Activated CD8-positive, alpha-beta T cell treated with anti-CD3 and anti-CD28 coated beads, Interleukin-2, amount 10 ng/mL, durations not matched to agents 7 days and 5 days (primary cell): Measurements from ENCODE around the gene FAM3A. TPM values are rescaled to one million over a fixed set of nuclear protein-coding genes. Genes with fewer than 3 reads are reported as not detected.

ENCODE experiments used
- ATAC-seq: fragments of 150-1000 bp; cut with Tn5 transposase; one replicate; pipeline ENCODE4 v1.10.0; 2021; ENCODE audit warnings: moderate library complexity
- CTCF ChIA-PET: fragments of 350-600 bp; sonication (Branson Sonifier 250); formaldehyde crosslinking; loops from one replicate; lab custom pipeline; 2021; ENCODE audit warnings: antibody characterized with exemption; lab: Charles Lee
- POLR2A ChIA-PET: fragments of 350-600 bp; sonication (Branson Sonifier 250); formaldehyde crosslinking; loops from one replicate; lab custom pipeline; 2021; ENCODE audit warnings: antibody characterized with exemption; lab: Charles Lee
- DNase-seq: peaks from one replicate; pipeline ENCODE4 v3.0.0-alpha.2; 2020
- H3K27ac Mint-ChIP-seq: one replicate; pipeline ENCODE4 v1.8.0; 2021; ENCODE audit warnings: mild to moderate bottlenecking, mixed read lengths
- H3K27me3 Mint-ChIP-seq: one replicate; pipeline ENCODE4 v1.8.0; 2021; ENCODE audit warnings: low read depth, mixed read lengths
- H3K36me3 Mint-ChIP-seq: one replicate; pipeline ENCODE4 v1.8.0; 2021; ENCODE audit warnings: low read depth, mixed read lengths
- H3K4me1 Mint-ChIP-seq: one replicate; pipeline ENCODE4 v1.8.0; 2021; ENCODE audit warnings: low read depth, mixed read lengths
- H3K4me3 Mint-ChIP-seq: one replicate; pipeline ENCODE4 v1.8.0; 2021; ENCODE audit warnings: mild to moderate bottlenecking, mixed read lengths
- H3K9me3 Mint-ChIP-seq: one replicate; pipeline ENCODE4 v1.8.0; 2022; ENCODE audit warnings: mixed read lengths; ENCODE audit not compliant: insufficient read depth
- total RNA-seq, 2 experiments: library from RNA; stranded (reverse); gene quantifications; one replicate each; pipeline ENCODE4 v1.2.3, GENCODE V29; 2021

FAM3A gene
- total RNA-seq, 2 experiments from 2014 or later: 28.5 to 31.6 TPM

DNA sequence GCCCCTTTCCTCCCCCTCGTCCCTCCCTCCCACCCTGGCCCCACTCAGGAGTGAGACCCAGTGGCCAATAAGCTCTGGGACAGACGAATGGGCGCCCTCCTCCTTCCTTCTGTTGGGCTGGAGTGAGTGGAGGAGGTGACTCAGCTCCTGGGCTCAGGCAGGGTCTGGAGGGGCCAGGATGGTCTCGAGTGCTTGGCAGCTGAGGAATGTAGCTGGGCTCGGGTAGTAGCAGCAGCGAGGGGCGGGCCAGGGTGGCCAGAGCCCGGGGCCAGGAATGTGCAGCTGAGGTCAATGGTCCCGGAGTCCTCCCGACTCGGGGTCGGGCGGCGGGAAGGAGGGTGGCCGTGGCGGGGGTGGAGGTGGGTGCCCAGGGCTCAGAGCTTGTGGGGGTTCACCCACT, 15.6 kb upstream of the FAM3A start:
- ATAC-seq: no peak
- no peaks in the 10 kb centered on the region for H3K9me3 Mint-ChIP-seq
- peaks cover 17% of the 10 kb centered on the region for H3K4me1 Mint-ChIP-seq
- ChIA-PET POLR2A (no interaction called here), CTCF (no interaction called here)
- no peak overlapping the region for H3K27ac Mint-ChIP-seq
- H3K27me3 Mint-ChIP-seq: no peaks in the 10 kb centered on the region
- H3K4me3 Mint-ChIP-seq: no peak overlapping the region
- H3K36me3 Mint-ChIP-seq: peaks cover 29% of the 10 kb centered on the region
- DNase-seq: no peak

DNA sequence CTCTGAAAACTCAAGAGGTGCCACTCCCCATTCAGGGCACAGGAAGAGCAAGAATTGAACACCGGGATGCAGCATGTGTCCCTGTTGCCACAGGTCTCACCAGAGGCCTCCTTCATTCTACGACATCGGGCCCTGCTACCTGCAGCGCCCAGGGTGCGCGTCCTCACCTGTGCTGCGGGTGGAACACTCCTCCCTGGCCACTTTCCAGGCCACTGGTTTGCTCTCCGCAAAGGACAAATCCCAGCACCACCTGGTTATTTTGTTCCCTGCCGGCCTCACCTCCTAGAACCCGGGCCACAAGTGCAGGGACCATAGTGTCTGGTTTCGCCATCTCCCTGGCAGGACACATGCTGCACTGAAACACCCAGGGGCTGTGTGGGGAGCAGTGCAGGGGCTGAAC, 14.3 kb upstream of the FAM3A start:
- POLR2A ChIA-PET: no interaction called here
- H3K4me1 Mint-ChIP-seq: peaks cover 29% of the 10 kb centered on the region
- ATAC-seq (no peak), DNase-seq (no peak)
- no peak overlapping the region for H3K27ac Mint-ChIP-seq
- no peaks in the 10 kb centered on the region for H3K9me3 Mint-ChIP-seq
- H3K27me3 Mint-ChIP-seq: no peaks in the 10 kb centered on the region
- H3K4me3 Mint-ChIP-seq: no peak overlapping the region
- CTCF ChIA-PET: no interaction called here
- peaks cover 22% of the 10 kb centered on the region for H3K36me3 Mint-ChIP-seq

DNA sequence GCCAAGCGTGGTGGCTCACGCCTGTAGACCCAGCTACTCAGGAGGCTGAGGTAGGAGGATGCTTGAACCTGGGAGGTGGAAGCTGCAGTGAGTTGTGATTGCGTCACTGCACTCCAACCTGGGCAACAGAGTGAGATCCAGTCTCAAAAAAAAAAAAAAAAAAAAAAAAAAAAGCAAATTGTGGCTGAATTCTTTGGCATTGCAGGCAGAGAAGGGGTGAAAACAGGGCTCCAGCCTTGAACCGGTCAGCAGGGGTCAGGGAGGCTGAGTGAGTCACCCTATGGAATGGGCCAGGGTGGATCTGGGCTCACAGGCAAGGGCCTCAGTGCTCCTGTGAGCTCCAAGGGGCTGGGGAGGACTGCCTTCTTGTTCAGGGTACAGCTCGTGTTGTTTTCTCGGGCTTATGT, 13.2 kb upstream of the FAM3A start:
- no peaks in the 10 kb centered on the region for H3K9me3 Mint-ChIP-seq
- peaks cover 23% of the 10 kb centered on the region for H3K4me1 Mint-ChIP-seq
- peaks cover 15% of the 10 kb centered on the region for H3K36me3 Mint-ChIP-seq
- H3K27ac Mint-ChIP-seq: no peak overlapping the region
- ChIA-PET POLR2A (interaction anchor here (0.7 kb wide), 1 partner anchor 44 kb away, joined by 6 read pairs; no protein-coding TSS in a partner anchor), CTCF (no interaction called here)
- DNase-seq (no peak), ATAC-seq (no peak)
- no peak overlapping the region for H3K4me3 Mint-ChIP-seq
- no peaks in the 10 kb centered on the region for H3K27me3 Mint-ChIP-seq

DNA sequence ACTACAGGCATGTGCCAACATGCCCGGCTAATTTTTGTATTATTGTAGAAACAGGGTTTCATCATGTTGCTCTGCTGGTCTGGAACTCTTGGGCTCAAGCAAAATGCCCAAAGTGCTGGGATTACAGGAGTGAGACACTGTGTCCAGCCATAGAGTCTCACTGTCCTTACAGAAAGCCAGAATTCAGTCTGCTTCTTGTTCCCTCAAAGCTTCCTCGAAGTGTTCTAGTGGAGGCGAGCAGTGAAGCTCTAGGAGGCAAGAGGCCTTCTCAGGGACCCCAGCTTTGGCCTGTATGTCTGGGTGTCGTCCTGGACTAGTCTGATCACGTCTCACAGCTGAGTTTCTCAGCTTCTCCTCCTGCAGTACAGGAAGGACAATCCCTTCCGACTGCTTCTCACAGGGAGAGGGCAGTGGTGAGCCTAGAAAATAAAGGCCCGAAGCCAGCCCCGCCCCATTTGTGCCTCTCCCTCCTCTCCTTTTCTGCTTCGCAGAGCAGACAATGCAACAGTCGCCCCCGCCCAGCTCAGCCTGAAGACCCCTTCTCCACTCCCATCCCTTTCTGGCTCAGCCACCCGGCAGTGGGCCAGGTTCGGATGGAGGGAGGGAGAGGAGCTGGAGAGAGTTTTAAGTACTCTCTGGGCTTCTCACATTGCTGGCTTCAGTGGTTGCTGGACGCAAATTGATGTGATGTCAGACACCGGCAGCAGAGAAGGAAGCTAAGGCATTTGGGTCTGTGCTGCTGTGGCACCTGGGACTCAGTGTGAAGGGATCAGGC, 11.1 kb upstream of the FAM3A start:
- Mint-ChIP-seq H3K9me3 (no peaks in the 10 kb centered on the region), H3K4me3 (peak overlapping the region; percentile 8), H3K27ac (peak overlapping the region; percentile 84), H3K27me3 (no peaks in the 10 kb centered on the region), H3K36me3 (peaks cover 10% of the 10 kb centered on the region), H3K4me1 (peaks cover 23% of the 10 kb centered on the region)
- ChIA-PET CTCF (interaction anchor here (0.7 to 1.8 kb wide), 15 partner anchors 8 to 388 kb away, joined by 3 to 14 read pairs (median 4); partner anchors contain the start of genes FAM3A, RPL10, SLC10A3 and UBL4A), POLR2A (interaction anchor here (0.6 to 0.9 kb wide), 3 partner anchors 13 to 148 kb away, joined by 3 to 4 read pairs (median 3); partner anchors contain the start of gene EMD)
- DNase-seq (peak; percentile 75), ATAC-seq (peak; percentile 93)

DNA sequence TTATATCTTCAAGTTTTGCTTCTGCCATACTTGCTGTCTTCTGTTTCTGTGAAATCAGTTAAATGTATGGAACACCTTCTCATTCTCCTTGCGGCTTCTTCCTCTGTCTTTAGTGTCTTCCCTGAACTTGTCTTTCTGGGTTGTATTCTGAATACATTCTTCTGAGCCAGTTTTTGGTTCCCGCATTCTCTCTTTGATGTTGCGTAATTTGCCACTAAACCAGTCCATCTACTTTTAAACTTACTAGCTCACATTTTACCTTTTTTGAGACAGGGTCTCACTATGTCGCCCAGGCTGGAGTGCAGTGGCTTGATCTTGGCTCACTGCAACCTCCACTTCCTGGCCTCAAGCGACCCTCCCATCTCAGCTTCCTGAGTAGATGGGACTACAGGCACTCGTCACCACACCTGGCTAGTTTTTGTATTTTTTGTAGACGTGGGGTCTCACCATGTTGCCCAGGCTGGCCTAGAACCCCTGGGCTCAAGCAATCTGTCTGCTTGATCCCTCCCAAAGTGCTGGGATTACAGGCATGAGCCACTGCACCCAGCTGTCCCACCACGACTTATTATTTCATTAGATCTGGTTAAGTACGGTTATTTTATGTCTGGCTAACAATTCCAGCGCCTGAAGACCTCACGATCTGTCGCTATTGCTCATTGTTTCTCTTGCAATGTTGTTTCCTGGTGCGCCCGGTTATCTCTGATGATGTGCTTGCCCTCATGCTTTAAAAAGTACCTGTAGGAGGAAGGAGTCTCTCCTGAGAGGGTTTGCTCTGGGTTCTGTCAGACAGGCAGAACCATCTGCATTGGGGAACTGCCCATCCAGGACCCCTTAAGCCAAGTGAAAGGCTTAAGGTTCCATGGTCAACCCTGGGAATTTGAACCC, 9.8 kb upstream of the FAM3A start:
- CTCF ChIA-PET: interaction anchor here (0.9 to 1.8 kb wide), 6 partner anchors 15 to 387 kb away, joined by 3 to 8 read pairs (median 5); partner anchors contain the start of genes RPL10, SLC10A3 and UBL4A
- DNase-seq: no peak
- POLR2A ChIA-PET: interaction anchor here (1.2 kb wide), 1 partner anchor 97 kb away, joined by 3 read pairs; the partner anchor contains the start of gene ATP6AP1
- H3K4me3 Mint-ChIP-seq: no peak overlapping the region
- H3K9me3 Mint-ChIP-seq: no peaks in the 10 kb centered on the region
- no peaks in the 10 kb centered on the region for H3K27me3 Mint-ChIP-seq
- peak overlapping the region; percentile 68 for H3K27ac Mint-ChIP-seq
- peaks cover 4% of the 10 kb centered on the region for H3K36me3 Mint-ChIP-seq
- ATAC-seq: no peak
- H3K4me1 Mint-ChIP-seq: peaks cover 23% of the 10 kb centered on the region

DNA sequence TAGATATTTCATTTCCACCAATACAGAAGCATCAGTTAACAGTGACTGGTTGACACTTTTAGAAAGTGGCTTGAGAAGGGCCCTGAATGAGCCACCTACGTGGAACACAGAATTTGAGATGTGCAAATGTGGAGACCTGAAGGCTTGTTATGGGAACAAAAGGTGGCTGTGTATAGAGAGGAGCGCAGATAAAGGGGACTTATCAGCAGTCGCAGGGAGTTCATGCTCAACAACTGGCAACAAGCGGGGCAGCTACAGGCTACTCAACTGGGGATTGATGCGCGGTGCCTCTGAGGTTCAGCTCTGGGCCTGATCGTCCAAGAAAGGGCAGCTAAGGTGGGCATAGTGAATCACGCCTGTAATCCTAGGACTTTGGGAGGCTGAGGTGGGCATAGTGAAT, 3.4 kb upstream of the FAM3A start:
- ChIA-PET CTCF (no interaction called here), POLR2A (no interaction called here)
- no peak overlapping the region for H3K27ac Mint-ChIP-seq
- ATAC-seq (no peak), DNase-seq (no peak)
- H3K4me3 Mint-ChIP-seq: no peak overlapping the region
- peaks cover 5% of the 10 kb centered on the region for H3K36me3 Mint-ChIP-seq
- H3K9me3 Mint-ChIP-seq: no peaks in the 10 kb centered on the region
- peaks cover 10% of the 10 kb centered on the region for H3K4me1 Mint-ChIP-seq
- H3K27me3 Mint-ChIP-seq: no peaks in the 10 kb centered on the region

DNA sequence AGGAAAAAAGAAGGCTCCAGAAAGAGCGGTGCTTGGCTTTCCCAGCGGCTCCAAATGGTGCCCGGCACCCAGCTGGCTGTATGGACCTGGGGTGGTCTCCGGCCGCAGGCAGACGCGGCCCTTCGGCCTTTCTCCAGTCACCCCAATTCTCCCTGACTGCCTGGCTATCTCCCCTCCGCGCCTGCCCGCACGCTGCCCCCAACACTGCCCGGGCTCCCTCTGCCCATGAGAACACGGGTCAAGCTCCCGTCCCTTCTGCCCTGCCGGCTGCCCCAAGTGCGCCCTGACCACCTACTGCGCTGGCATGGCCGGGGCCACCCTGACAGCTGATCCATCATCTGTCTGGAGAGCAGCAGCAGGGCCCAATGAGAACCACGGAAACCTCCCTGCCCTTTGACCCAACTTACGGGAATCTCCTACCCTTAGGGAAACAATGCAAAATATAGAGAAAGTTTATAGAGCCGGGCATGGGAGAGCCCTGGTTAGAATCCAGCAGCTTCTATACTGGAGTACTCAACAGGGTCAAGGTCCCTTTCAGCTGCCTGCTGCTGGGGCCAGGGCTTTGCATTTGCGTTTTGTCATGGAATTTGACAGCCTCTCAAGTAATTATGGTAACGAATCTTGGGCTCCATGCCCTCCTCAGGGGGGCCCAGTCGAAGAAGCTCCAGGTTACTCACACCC, 1.2 kb upstream of the FAM3A start:
- ChIA-PET CTCF (interaction anchor here (3.2 kb wide), 1 partner anchor 10 kb away, joined by 14 read pairs; no protein-coding TSS in a partner anchor), POLR2A (interaction anchor here (1.0 to 1.9 kb wide), 2 partner anchors 30 to 118 kb away, joined by 3 to 8 read pairs; partner anchors contain the start of gene UBL4A)
- Mint-ChIP-seq H3K4me1 (peaks cover 22% of the 10 kb centered on the region), H3K9me3 (no peaks in the 10 kb centered on the region), H3K4me3 (peak overlapping the region; percentile 82), H3K36me3 (peaks cover 10% of the 10 kb centered on the region), H3K27me3 (no peaks in the 10 kb centered on the region), H3K27ac (no peak overlapping the region)
- ATAC-seq (no peak), DNase-seq (no peak)

DNA sequence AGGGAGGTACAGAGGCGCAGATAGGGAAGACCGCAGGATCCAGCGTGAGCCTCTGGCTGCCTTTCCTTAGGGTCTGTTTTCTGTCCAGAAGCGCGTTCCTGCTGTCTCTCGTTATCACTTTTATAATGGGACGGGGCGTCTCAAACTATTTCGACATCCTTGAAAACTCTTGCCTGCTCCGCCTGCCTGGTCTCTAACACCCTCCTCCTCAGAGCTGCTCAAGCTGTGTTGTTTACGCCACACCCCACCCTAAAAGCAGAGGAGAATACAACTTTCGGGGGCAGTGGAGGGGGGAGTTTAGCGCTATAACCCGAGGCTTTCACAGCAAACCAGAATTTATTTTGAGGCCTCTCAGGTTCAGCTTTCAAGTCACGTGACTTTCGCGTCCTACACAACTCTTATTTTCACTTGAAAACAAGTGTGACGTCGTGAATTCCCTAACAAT, 646 bp upstream of the FAM3A start:
- no peaks in the 10 kb centered on the region for H3K27me3 Mint-ChIP-seq
- peak overlapping the region; percentile 89 for H3K27ac Mint-ChIP-seq
- CTCF ChIA-PET: interaction anchor here (3.2 kb wide), 1 partner anchor 11 kb away, joined by 14 read pairs; no protein-coding TSS in a partner anchor
- H3K4me1 Mint-ChIP-seq: peaks cover 27% of the 10 kb centered on the region
- peak; percentile 22 for ATAC-seq
- peak; percentile 27 for DNase-seq
- no peaks in the 10 kb centered on the region for H3K9me3 Mint-ChIP-seq
- peak overlapping the region; percentile 82 for H3K4me3 Mint-ChIP-seq
- POLR2A ChIA-PET: interaction anchor here (1.0 to 1.9 kb wide), 2 partner anchors 30 to 118 kb away, joined by 3 to 8 read pairs; partner anchors contain the start of gene UBL4A
- peaks cover 12% of the 10 kb centered on the region for H3K36me3 Mint-ChIP-seq

DNA sequence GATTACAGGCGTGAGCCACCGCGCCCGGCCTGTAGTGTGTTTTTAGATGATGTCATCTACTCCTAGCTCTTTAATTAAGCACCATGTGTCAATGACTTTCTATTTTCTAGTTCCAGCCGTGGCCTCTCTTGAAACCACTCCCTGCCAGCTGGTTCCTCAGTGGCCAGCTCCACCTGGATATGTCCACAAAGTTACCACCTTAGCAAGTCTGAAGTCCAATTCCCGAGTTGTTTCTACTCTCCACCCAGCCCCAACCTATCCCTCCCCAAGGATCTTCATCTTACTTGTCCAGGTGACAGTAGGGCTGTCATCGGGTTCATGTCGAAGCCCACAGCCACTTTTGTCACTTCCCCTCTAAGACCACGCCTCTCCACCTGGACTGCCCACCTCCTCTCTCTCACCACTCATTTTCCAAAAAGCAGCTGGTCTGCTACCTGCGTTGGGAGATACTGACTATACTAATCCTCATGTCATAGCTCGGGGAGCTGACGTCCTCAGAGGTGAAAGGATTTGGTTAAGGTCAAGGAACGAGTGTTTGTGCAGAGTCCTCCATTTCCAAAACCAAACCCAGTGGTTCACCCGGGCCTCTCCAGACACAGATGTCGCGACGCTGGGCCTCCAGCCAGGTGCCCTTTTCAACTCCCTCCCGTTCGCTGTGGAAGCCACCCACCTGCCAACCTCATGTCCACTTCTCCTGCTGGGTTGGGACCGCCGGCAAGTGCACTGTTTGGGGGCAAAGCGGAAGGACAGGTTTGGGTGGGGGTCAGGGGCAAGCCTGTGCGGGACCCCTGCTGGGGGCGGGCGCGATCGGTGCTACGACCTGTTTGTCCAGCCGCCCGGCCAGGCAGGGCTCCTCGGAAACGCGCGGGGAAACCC, 704 bp downstream of the FAM3A start:
- Mint-ChIP-seq H3K27me3 (no peaks in the 10 kb centered on the region), H3K36me3 (peaks cover 17% of the 10 kb centered on the region), H3K27ac (peak overlapping the region; percentile 76), H3K4me1 (peaks cover 36% of the 10 kb centered on the region), H3K9me3 (no peaks in the 10 kb centered on the region), H3K4me3 (peak overlapping the region; percentile 82)
- ChIA-PET CTCF (interaction anchor here (3.2 kb wide), 1 partner anchor 12 kb away, joined by 14 read pairs; no protein-coding TSS in a partner anchor), POLR2A (interaction anchor here (1.2 to 1.9 kb wide), 2 partner anchors 25 to 28 kb away, joined by 3 to 8 read pairs; partner anchors contain the start of genes SLC10A3 and UBL4A)
- ATAC-seq (peak; percentile 2), DNase-seq (peak; percentile 47)

DNA sequence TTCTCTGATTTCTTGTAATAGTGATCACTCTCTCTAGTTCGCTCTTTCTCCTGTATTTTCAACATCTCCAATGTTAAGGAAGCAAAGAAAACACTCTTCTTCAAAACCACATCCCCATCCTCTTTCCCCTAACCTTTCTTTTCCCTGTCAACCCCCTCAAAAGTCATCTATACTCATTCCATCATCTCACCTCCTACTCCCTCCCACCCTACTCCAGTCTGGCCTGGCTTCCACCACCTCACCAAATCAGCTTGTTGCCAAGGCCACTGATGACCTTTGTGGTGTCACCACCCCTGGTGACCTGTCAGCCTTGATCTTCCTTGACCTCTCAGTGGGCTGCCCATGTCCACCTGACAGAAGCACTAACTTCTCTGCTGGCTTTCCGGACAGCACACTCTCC, 2.3 kb downstream of the FAM3A start:
- peak overlapping the region; percentile 81 for H3K27ac Mint-ChIP-seq
- peaks cover 28% of the 10 kb centered on the region for H3K36me3 Mint-ChIP-seq
- peaks cover 45% of the 10 kb centered on the region for H3K4me1 Mint-ChIP-seq
- ChIA-PET POLR2A (no interaction called here), CTCF (no interaction called here)
- peak overlapping the region; percentile 27 for H3K4me3 Mint-ChIP-seq
- H3K9me3 Mint-ChIP-seq: no peaks in the 10 kb centered on the region
- DNase-seq: no peak
- ATAC-seq: no peak
- no peaks in the 10 kb centered on the region for H3K27me3 Mint-ChIP-seq
